PC-9 (cell line): Measurements from ENCODE around the gene PGS1.

ENCODE experiments used
- EZH2 ChIP-seq: fragments of 200-600 bp; sonication (generic); IDR thresholded peaks from 2 replicates; pipeline ENCODE4 v1.8.0; 2017; ENCODE audit warnings: antibody characterized with exemption, low read depth
- TF ChIP-seq, protein P1 (sequence below): fragments of 200-600 bp; sonication (generic); conservative IDR thresholded peaks from 2 replicates; pipeline ENCODE4 v1.6.1; 2017; ENCODE audit warnings: mixed run types, antibody characterized with exemption, mild to moderate bottlenecking, moderate library complexity

DNA sequence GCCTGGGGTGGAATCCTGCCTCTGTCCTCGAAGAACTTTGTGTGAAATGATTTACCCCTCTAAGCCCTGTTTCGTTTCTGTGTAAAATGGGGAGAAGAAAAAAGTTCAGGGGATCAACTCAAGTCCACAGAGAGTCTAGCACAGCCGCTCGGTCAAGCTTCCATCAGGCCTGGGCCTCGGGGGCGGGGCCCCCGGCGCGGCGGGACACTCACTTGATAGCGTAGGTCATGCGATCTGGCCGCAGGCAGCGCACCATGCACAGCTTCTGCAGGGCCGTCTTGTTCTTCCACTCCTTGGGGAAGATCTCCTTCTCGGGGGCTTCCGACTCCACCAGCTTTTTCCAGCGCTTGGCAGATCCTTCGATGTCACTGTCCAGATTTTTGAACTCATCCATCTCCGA is 65.9 kb downstream of the PGS1 start:
- TF ChIP-seq, protein P1, sequence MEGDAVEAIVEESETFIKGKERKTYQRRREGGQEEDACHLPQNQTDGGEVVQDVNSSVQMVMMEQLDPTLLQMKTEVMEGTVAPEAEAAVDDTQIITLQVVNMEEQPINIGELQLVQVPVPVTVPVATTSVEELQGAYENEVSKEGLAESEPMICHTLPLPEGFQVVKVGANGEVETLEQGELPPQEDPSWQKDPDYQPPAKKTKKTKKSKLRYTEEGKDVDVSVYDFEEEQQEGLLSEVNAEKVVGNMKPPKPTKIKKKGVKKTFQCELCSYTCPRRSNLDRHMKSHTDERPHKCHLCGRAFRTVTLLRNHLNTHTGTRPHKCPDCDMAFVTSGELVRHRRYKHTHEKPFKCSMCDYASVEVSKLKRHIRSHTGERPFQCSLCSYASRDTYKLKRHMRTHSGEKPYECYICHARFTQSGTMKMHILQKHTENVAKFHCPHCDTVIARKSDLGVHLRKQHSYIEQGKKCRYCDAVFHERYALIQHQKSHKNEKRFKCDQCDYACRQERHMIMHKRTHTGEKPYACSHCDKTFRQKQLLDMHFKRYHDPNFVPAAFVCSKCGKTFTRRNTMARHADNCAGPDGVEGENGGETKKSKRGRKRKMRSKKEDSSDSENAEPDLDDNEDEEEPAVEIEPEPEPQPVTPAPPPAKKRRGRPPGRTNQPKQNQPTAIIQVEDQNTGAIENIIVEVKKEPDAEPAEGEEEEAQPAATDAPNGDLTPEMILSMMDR = no peak
- TF ChIP-seq EZH2 = no peak
